ENCODE data around the gene ASCC3.

DNA sequence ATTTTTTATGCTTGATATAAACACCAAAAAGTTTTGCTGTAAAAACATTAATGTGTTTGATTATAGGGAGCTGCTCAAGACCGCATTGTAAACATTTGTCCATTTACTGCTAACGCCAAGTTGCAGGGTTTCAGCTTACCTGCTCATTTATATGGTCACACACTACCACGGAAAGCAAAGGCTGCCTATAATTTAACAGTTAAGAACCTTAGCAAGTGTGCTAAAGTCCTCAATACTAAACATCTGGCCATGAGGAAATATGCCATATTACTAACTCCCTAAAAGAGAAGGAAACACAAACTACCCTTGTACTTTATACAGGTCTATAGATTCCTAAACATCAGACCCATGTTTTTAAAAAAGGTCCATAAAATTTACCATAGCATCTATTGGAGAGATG is 129.5 kb downstream of the ASCC3 start:
- TF ChIP-seq, protein P1, sequence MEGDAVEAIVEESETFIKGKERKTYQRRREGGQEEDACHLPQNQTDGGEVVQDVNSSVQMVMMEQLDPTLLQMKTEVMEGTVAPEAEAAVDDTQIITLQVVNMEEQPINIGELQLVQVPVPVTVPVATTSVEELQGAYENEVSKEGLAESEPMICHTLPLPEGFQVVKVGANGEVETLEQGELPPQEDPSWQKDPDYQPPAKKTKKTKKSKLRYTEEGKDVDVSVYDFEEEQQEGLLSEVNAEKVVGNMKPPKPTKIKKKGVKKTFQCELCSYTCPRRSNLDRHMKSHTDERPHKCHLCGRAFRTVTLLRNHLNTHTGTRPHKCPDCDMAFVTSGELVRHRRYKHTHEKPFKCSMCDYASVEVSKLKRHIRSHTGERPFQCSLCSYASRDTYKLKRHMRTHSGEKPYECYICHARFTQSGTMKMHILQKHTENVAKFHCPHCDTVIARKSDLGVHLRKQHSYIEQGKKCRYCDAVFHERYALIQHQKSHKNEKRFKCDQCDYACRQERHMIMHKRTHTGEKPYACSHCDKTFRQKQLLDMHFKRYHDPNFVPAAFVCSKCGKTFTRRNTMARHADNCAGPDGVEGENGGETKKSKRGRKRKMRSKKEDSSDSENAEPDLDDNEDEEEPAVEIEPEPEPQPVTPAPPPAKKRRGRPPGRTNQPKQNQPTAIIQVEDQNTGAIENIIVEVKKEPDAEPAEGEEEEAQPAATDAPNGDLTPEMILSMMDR (IDR thresholded peaks at IDR 0.05): no peak
- TF ChIP-seq POLR2AphosphoS5 (IDR thresholded peaks at IDR 0.05) (no peak), POLR2A (IDR thresholded peaks at IDR 0.05) (no peak)
